Activated T-cell treated with anti-CD3 and anti-CD28 coated beads, Interleukin-2, amount 50 U/mL, for 1 hour (primary cell): ENCODE results near the gene TMEM40.
"Not testable (repeated sequence)": the region's sequence is repeated elsewhere in the genome, so short reads cannot be mapped to it uniquely, and the experiment has no call there.

Experiments used
- DNase-seq: peaks from one replicate; pipeline ENCODE4 v3.0.0-alpha.2; 2020

The TMEM40 gene

DNA sequence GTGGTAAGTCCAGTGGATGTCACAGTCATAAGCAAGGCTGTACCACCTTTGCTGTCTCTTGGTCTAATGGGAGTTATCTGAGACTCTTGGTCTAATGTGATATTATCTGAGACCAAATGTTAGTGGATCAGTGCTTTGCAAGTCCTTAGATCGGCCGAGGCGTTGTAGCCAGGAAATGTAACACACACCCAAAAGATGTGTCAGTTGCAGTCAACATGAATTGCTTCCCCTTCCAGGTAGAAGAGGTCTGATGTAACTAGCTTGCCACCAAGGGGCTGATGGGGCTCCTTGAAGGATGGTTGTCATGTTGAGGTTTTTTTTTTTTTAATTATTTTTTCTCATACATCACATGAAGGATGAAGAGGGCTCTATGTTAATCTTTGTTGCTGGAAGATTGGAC is 49.7 kb downstream of the TMEM40 start:
- no peak for DNase-seq

GRCh38 chr3:12708584-12709192 is 50.4 kb downstream of the TMEM40 start:
- DNase-seq, result no peak

DNA sequence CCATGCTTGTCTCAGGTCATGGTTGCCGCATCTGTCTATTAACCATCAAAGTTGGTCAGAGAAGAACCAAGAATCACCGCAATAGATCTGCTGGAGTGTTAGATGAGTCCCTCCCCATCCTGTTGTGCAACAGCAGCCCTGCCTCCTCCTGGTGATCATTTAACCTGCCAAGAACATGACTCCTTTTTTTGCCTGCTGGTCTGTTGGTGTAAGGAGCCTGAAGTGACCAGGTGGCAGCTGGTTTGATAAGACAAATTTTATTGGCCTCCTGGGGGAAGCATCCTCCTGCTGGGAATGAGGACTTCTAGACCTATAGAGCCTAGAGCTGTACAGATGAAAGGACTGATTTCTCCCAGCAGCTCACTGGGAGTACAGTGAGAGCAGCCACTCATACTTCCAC is 51.6 kb downstream of the TMEM40 start:
- DNase-seq, result no peak

DNA sequence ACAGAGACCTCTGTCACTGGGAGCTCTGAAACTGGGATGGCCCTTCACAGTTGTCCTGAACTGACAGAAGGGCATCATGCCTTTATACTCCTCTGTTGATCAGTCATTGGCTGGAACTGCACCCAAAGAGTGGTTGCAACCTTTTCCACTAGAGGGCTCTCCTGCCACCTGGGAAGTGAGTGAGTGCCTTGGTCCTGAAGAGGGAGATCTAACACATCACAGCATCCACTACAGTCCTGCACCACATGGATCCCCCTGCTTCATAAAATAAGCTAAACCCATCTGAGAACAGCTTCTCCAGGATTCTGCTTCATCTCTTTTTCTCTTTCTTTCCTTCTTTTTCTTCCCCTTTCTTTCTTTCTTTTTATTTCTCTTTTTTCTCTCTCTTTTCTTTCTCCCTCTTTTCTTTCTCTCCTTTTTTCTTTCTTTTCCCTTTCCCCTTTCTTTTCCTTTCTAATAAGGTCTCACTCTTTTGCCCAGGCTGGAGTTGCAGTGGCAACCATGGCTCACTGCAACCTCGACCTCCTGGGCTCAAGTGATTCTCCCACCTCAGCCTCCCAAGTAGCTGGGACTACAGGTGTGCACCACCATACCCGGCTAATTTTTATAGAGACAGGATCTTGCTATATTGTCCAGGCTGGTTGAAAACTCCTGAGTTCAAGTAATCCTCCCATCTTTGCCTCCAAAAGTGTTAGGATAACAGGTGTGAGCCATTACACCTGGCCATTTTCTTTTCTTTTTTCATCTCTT is 52.4 kb downstream of the TMEM40 start:
- peak; percentile 43 for DNase-seq

DNA sequence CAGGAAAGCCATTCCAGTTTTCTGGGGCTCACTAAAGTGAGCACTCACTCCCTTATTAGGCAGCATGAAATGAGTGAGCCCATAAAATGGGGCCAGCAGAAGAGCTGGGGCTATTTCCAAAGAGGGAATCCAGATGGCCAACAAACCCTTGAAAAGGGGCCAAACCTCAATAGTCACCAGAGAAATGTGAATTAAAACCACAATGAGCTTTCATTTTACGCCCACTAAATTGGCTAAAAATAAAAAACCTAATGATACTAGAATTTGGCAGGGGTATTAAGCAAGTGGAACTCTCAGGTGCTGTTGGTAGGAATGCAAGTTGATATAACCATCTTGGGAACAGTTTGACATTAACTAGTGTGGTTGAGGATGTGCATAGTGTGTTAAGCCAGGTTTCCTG is 53.1 kb downstream of the TMEM40 start:
- no peak for DNase-seq

DNA sequence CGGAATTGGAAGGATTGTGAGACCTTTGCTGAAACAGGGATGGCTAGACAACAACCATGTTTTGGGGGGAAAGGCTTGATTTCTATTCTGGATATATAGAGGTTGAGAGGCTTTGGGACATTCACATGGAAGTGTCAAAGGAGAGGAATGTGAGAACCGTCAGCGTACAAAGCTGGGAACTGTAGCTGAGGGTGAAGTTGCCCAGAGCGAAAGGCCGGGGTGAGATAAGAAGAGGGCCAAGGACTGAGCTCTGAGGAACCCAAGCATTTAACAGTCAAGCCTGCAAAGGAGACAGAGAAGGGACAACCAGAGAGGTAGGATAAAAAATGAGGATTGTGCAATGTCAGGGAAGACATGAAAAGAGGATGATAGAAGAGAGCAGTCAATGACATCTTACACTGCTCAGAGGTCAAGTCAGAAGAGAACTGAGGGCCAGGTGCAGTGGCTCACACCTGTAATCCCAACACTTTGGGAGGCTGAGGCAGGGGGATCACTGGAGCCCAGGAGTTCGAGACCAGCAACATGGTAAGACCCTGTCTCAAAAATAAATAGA is 53.6 kb downstream of the TMEM40 start:
- no peak for DNase-seq

DNA sequence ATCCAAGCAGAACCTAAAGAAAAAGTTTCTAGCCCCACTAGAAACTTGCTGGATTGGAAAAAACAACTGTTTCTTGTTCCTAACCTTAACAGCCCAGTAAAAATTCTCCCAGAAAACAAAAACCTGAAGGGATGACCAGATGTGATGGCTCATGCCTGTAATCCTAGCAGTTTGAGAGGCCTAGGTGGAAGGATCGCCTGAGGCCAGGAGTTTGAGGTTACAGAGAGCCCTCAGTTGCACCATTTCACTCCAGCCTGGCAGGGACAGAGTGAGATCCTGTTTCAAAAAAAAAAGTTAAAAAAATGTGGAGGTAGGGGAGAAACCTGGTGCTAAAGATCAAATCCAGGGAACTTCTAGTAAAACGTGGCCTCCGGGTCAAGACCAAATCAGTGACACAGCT is 56.6 kb downstream of the TMEM40 start:
- DNase-seq, result no peak

DNA sequence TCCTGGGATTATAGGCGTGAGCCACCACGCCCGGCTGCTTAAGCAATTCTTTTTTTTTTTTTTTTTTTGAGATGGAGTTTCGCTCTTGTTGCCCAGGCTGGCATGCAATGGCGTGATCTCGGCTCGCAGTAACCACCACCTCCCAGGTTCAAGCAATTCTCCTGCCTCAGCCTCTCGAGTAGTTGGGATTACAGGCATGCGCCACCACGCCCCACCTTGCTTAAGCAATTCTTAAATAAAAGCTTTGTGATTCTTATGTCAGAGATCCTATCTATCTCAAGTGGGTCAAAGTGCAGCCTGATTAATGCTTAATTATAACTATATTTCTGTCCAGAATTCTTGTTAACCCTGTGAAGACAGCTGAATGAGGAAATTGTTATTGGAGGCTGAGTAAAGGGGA is 57.5 kb downstream of the TMEM40 start:
- not testable (repeated sequence) for DNase-seq

DNA sequence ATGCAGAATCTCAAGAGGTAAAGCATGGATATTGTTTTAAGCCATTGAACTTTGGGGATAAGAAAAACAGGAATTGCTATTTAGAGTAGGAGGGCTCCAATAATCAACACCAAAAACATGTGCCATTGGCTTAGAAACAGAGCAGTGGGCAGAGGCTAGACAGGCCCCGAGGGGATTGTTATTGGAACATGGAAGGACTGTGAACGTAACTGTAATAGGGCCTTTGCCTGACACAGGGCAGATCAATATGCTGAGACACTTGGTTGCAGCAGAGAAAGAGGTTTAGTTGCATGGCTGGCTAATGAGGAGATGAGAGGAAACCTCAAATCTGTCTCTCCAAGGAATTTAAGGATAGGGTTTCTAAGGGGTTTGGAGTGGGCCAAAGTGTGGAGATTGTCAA is 58.3 kb downstream of the TMEM40 start:
- no peak for DNase-seq

DNA sequence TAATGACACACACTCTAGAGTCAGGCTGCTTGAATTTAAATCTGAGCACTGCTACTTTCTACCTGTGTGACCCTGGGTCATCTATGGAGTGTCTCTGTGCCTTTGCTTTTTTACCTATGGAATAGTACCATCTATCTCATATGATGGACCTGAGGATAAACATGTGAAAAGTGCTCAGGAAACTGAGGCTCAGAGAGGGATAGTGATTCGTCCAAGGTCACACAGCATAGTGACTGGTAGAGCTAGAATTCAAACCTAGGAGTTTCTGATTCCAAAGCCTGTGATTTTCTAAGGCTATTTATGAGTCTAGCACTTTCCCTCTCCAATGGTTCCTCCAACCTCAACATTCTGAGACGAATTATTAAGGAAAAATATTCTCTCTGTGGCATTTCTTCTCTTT is 63.1 kb downstream of the TMEM40 start:
- no peak for DNase-seq

- DNase-seq, result no peak
Observed at GRCh38 chr3:12695112-12695511, 63.9 kb downstream of the TMEM40 start.

GRCh38 chr3:12692444-12692843 is 66.6 kb downstream of the TMEM40 start:
- no peak for DNase-seq

GRCh38 chr3:12689997-12690711 is 68.9 kb downstream of the TMEM40 start:
- DNase-seq, result no peak

DNA sequence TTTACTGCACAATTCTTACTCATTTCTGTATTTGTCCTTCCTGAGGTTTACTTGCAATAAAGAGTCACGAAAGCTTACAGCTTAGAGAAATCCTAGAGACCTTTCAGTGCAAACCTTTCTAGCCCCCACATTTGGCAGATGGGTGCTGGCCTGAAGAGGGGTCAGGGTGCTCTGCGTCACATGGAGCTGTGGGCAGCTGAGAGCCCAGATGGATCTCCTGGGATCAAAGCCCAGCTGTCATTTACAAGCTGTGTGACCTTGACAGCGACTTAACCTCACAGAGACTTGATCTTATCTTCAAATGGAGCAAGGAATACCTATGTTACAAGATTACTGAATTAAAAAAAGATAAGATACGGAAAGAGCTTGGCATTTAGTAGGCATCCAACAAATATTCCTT is 71.1 kb downstream of the TMEM40 start:
- no peak for DNase-seq

GRCh38 chr3:12686096-12686495 is 73.0 kb downstream of the TMEM40 start:
- no peak for DNase-seq
